ENCODE results near the gene CPEB4.

The CPEB4 gene

GRCh38 chr5:173941758-173942401 is 53.7 kb downstream of the CPEB4 start:
- DNase-seq (ENCODE audit: low read depth, low spot score) = peak; percentile 10

- DNase-seq (ENCODE audit: low read depth, low spot score) = no peak
Measured at GRCh38 chr5:173944511-173944910, 56.4 kb downstream of the CPEB4 start.

- no peak for DNase-seq (ENCODE audit: low read depth, low spot score)
Measured at GRCh38 chr5:173945160-173945559, 57.0 kb downstream of the CPEB4 start.

GRCh38 chr5:173946323-173946722 is 58.2 kb downstream of the CPEB4 start:
- DNase-seq (ENCODE audit: low read depth, low spot score) = no peak

GRCh38 chr5:173950829-173951228 is 62.7 kb downstream of the CPEB4 start:
- no peak for DNase-seq (ENCODE audit: low read depth, low spot score)

- DNase-seq (ENCODE audit: low read depth, low spot score) = peak; percentile 46
Measured at GRCh38 chr5:173953528-173954090, 65.5 kb downstream of the CPEB4 start.

- DNase-seq (ENCODE audit: low read depth, low spot score) = peak; percentile 38
Measured at GRCh38 chr5:173954671-173955521, 66.7 kb downstream of the CPEB4 start.

- DNase-seq (ENCODE audit: low read depth, low spot score) = no peak
Measured at GRCh38 chr5:173960986-173961385, 72.8 kb downstream of the CPEB4 start.

GRCh38 chr5:173961418-173961817 is 73.3 kb downstream of the CPEB4 start:
- no peak for DNase-seq (ENCODE audit: low read depth, low spot score)

GRCh38 chr5:173962436-173962972 is 74.4 kb downstream of the CPEB4 start:
- DNase-seq (ENCODE audit: low read depth, low spot score) = peak; percentile 5

- DNase-seq (ENCODE audit: low read depth, low spot score) = peak; percentile 88
Measured at GRCh38 chr5:173963182-173963838, 75.2 kb downstream of the CPEB4 start.

GRCh38 chr5:173963867-173964441 is 75.8 kb downstream of the CPEB4 start:
- peak; percentile 76 for DNase-seq (ENCODE audit: low read depth, low spot score)

- no peak for DNase-seq (ENCODE audit: low read depth, low spot score)
Measured at GRCh38 chr5:173964506-173964905, 76.4 kb downstream of the CPEB4 start.

GRCh38 chr5:173967241-173967640 is 79.1 kb downstream of the CPEB4 start:
- DNase-seq (ENCODE audit: low read depth, low spot score) = no peak

- DNase-seq (ENCODE audit: low read depth, low spot score) = peak; percentile 59
Measured at GRCh38 chr5:173968154-173968797, 80.1 kb downstream of the CPEB4 start.

GRCh38 chr5:173969167-173970049 is 81.3 kb downstream of the CPEB4 start:
- peak; percentile 68 for DNase-seq (ENCODE audit: low read depth, low spot score)

- DNase-seq (ENCODE audit: low read depth, low spot score) = no peak
Measured at GRCh38 chr5:173970878-173971650, 82.9 kb downstream of the CPEB4 start.

- DNase-seq (ENCODE audit: low read depth, low spot score) = no peak
Measured at GRCh38 chr5:173971681-173972345, 83.7 kb downstream of the CPEB4 start.

GRCh38 chr5:173972607-173972924 is 84.4 kb downstream of the CPEB4 start:
- DNase-seq (ENCODE audit: low read depth, low spot score) = no peak
